Activated T-cell treated with anti-CD3 and anti-CD28 coated beads for 4 hours (primary cell): Measurements from ENCODE around the gene CCDC186.
"Not testable (repeated sequence)": the region's sequence is repeated elsewhere in the genome, so short reads cannot be mapped to it uniquely, and the experiment has no call there.

Experiments used
- DNase-seq: peaks from one replicate; pipeline ENCODE4 v3.0.0-alpha.2; 2020

Gene CCDC186

GRCh38 chr10:114172776-114173602, 1.0 kb downstream of the CCDC186 start:
- no peak for DNase-seq

GRCh38 chr10:114172216-114172615, 1.8 kb downstream of the CCDC186 start:
- DNase-seq = no peak

GRCh38 chr10:114168450-114169009, 5.5 kb downstream of the CCDC186 start:
- DNase-seq = no peak

- DNase-seq = no peak
These were observed 6.0 kb downstream of the CCDC186 start for GRCh38 chr10:114167985-114168384.

- DNase-seq = no peak
These were observed 7.5 kb downstream of the CCDC186 start for GRCh38 chr10:114166494-114166893.

- no peak for DNase-seq
These were observed 8.0 kb downstream of the CCDC186 start for GRCh38 chr10:114166043-114166442.

- no peak for DNase-seq
These were observed 10.9 kb downstream of the CCDC186 start for GRCh38 chr10:114163062-114163461.

- DNase-seq = no peak
These were observed 16.1 kb downstream of the CCDC186 start for GRCh38 chr10:114157912-114158311.

- DNase-seq = no peak
These were observed 22.1 kb downstream of the CCDC186 start for GRCh38 chr10:114151892-114152291.

- no peak for DNase-seq
These were observed 22.5 kb downstream of the CCDC186 start for GRCh38 chr10:114151486-114151885.

- not testable (repeated sequence) for DNase-seq
These were observed 24.5 kb downstream of the CCDC186 start for GRCh38 chr10:114149476-114149875.

- DNase-seq = no peak
These were observed 30.8 kb downstream of the CCDC186 start for GRCh38 chr10:114143160-114143559.

GRCh38 chr10:114142018-114142417, 32.0 kb downstream of the CCDC186 start:
- no peak for DNase-seq

GRCh38 chr10:114140827-114141226, 33.2 kb downstream of the CCDC186 start:
- DNase-seq = not testable (repeated sequence)

GRCh38 chr10:114140036-114140435, 34.0 kb downstream of the CCDC186 start:
- no peak for DNase-seq

- no peak for DNase-seq
These were observed 35.4 kb downstream of the CCDC186 start for GRCh38 chr10:114138581-114138980.

GRCh38 chr10:114135476-114135875, 38.5 kb downstream of the CCDC186 start:
- DNase-seq = no peak

- no peak for DNase-seq
These were observed 42.9 kb downstream of the CCDC186 start for GRCh38 chr10:114131094-114131493.

- no peak for DNase-seq
These were observed 53.0 kb downstream of the CCDC186 start for GRCh38 chr10:114121031-114121430.

- no peak for DNase-seq
These were observed 55.5 kb downstream of the CCDC186 start for GRCh38 chr10:114118514-114118913.

GRCh38 chr10:114117728-114118127, 56.3 kb downstream of the CCDC186 start:
- DNase-seq = no peak

- no peak for DNase-seq
These were observed 58.1 kb downstream of the CCDC186 start for GRCh38 chr10:114115661-114116445.

- no peak for DNase-seq
These were observed 63.6 kb downstream of the CCDC186 start for GRCh38 chr10:114110174-114110972.
